Pulmonary artery endothelial cell (primary cell): Measurements from ENCODE around the gene NCS1. TPM values are rescaled to one million over a fixed set of nuclear protein-coding genes. Genes with fewer than 3 reads are reported as not detected.
A peak's percentile ranks its signal among the peaks of the same experiment; 100 is the strongest.

Experiments used
- DNase-seq: peaks from one replicate; pipeline ENCODE4 v3.0.0-alpha.2; 2011; ENCODE audit warnings: low read depth, low spot score
- total RNA-seq: library from RNA; depleted of rRNA; stranded (reverse); fragments of >200 nt; gene quantifications from 2 replicates; pipeline ENCODE4 v1.2.3, GENCODE V29; 2014

NCS1 gene
- 40.5 and 44.1 TPM in 2 replicates for total RNA-seq

DNA sequence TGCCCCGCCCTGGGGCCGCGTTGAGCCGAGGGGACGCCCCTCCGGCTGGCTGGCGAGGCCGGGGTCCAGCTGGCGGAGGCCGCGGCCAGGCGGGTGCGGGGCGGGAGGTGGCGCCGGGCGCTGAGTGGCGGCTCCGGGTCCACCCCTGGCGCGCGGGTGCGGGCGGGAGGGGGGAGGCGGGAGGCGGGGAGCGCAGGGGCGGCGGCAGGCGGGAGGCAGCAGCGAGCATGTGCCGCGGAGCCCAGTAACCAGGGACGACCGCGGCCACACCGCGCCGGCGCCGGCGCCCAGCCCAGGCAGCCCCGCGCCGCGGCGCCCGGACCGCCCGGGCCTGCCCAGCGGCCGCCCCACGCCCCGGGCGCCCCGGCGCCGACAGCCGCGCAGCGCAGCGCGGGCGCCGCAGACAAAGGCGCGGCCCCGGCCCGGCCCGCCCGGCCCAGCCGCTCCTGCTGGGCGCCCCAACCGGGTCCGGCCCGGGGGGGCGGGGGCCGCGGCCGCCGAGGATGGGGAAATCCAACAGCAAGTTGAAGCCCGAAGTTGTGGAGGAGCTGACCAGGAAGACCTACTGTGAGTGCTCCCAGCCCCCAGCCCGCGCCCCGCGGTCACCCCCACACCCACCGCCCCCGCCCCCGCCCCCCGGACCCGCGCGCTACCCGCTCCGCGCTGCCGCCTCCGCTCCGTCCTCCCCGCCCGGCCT, at the start of gene NCS1:
Gene NCS1, plus strand, starts transcription at position 244 of the 697 bp plus-strand sequence. Its CDS starts 260 bp downstream, at position 504.
- DNase-seq: no peak

DNA sequence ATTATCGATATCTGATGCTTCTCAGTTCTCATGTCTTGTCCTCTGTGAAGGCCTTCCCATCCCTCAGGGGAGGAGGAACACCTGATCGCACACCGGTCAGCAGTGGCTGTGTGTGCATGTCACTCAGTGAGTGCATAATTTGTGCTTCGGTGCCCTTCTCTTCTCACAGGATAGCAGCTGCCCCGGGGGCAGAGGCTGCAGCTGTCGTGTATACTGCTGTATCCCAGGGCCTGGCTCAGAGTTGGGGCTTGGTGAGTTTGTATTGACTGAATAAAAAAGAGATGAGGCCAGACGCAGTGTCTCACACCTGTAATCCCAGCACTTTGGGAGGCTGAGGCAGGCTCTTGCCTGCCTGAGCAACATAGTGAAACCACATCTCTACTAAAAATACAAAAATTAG, 49.7 kb upstream of the NCS1 start:
- DNase-seq: no peak

DNA sequence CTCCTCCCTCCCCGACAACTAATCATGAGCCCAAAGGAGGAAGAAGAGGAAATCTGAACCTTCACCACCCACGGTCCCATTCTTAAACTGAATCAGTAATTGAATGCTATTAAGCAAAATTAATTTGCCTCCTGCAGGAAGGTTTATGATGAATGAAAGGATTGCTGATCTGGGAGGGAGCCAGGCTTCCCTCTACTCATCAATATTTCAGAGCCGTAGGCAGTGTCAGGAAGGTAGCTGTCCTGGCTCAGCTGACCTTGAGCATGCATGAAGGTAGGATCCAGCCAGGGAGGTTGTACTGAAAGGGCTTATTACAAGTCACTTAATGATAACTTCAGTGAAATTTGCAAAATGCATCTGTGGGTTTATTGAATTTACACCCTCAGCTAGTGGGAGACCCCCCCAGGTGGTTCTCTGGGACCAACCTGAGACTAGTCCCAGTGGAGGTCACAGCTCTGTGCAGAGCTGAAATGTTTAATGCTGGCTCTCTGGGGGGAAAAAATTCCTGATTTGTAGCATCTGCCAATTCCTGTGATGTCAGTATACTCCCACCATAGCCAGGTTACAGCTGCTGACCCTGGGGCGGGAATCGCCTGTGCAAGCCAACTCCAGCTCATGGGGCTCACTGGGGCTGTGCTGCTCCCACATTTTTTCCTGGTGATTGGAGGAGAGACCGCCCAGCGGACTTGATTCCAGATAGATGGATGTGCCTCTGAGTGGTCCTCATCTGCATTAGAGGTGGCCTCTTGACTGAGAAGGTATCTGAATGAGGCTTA, 47.9 kb upstream of the NCS1 start:
- DNase-seq: no peak

DNA sequence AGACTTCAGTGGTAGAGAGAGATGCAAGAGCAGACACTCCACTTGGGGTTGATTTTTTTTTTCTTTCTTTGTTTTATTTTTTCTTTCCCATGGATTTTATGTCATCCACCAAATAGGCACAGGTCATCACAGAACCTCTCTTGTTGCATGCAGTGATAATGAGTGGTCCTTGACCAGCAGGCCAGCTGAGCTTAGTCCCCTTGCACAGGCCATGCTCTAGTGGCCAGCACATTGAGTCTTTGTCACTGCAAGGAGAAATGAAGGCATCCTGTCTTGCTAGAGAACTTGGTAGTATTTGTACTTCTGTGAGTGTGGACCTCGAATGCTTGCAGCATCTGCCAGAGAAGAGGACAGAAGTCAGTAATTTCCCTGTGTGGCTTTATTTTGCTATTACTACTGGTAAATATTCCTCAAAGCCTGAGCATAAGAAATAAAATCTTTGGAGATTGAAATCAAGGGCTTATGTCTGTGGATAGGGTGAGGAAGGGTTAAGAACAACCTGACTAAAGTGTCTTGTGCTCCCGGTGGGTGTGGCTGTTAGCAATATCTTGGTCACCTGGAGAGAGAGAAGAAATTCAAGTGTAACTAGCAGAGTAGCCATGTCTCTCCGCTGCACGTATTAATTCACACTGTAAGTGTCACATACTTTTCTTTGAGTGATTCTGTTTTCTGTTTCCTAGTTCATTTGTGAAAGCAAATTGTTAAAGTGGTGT, 45.3 kb upstream of the NCS1 start:
- no peak for DNase-seq

DNA sequence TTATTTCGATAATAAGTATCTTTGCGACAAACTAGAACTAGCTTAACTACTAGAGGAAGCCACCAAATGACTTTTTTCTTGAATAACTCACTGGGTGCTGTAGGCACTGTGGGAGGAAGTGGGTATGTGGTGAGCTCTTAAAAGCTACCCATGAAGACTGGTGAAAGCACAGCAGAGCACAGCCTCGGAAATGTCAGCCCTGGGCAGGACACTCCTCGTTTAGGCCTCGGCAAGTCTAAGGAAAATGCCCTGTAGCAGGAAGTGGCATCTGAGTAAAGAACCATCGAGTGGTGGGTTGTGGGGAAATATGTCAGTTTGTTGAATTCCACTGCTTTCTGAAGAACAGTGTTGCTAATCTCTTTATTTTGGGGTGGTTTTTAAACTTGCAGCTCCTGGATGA, 44.0 kb upstream of the NCS1 start:
- no peak for DNase-seq

DNA sequence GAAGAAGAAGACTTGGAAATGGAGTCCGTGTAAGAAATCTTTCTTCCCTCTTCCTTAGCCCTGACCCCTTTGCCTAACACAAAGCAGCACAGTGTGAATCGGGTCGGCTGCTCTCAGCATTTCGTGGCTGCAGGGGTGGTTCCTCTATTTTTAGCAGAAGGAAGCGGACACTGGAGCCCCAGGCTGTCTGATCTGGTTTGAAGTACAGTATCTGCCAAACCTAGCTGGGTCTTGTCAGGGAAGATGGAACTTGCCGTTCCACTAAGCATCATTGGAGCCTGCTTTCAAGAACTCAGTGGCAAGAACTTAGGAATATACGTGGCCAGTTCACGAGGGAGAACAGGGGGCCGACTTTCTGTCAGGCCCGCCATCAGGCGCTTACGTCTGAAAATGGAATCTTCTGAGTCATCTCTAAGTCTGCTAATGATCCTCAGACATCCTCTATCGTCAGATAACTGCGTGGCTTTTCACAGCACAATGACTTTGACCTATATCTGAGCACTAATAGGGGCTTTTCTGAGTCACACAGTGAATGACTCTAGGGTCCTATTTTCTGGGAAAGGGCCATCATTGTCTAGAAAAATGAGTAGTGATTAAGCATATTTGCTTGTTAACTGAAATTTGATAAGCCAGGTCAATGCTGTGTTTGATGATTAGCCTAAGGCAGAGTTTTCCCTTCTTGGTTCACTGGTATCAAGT, 43.3 kb upstream of the NCS1 start:
- no peak for DNase-seq

DNA sequence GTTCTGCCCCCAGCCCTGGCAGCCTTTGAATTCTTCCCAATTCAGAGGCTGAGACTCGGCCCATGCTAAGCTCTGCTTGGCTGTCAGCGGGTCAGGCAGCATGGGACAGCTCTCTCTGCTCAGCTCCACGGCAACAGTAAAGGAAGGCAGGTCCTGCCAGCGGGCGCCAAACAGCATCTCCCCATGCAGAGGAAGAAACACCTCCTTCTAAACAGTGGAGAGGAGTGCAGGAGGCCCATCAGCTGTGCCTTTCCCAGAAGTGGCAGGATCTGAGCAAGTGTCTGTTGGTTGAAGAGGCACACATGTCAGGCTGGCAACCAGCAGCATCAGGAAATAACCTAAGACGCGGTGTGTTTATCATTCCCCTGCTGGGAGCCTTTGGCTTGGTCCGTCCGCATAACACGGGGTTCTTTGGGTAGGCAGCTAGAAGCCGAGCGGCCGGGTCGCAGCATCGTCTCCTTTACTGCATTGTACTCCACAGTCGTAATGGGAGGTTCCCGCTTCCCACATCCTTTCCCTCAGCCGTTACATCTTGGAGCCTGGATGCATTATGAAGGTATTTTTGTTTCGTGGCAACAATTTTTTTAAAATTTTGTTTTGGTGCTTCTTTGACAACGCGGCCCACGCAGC, 42.7 kb upstream of the NCS1 start:
- DNase-seq: no peak

DNA sequence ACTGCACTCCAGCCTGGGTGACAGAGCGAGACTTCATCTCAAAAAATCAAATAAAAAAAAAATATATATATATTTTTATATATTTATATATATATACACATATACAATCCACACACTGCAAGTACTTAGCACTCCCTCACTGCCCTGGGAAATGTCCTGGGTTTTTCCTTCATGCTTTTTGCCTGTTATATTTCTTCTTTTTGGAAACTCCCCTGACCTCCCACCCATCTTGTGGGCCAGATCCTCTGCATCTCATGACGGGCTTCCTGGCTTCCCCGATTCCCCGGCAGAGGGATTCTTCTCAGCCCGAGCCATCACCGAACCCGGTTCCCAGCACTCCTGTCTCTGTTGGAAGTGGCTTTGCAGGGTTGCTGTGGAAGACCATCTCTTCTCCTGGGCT, 39.5 kb upstream of the NCS1 start:
- DNase-seq: no peak

DNA sequence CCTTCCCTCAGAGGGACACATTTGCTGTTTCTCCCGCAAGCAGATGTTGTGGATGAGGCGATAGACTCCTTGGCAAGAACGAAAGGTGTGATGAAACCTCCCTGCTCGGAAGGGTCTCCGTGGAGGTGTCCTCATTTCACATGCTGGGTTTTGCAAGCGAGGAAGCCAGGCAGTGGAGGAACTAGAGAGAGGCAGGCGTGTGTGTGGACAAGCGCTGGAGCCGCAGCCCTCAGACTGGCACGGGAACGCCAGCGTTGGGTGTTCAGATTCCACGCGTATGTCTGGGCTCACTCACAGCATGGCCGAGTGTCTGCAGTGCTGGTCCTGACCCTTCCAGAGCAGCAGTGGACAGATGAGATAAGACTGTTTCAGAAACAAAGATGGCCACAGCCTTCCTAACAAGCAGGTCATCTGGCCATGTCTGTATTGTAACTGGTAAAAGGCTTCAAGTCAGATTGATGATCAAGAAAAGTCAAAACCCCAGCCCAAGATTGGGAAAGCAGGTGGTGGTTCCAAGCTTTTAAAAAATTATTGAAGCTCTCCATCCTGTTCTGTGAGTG, 35.0 kb upstream of the NCS1 start:
- no peak for DNase-seq

DNA sequence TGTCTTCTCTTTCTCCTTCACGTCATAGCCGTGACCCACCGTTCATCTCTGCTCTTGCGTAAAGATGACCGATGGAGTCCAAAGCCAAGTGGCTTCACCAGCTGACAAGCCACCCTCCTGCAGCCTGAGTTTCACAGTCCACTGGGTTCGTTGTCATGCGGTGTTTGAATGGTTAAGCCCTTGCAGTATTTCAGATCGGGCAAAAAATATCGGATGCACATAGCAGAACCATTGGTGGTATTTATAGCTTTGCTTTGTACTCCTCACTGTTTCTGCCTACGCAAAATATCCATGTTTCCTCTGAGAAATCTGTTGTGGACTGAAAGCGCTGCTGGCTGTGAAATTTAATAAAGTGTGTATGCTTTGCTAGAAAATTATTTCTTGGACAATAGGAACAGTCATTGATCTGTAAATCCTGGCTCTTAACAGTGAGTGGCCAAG, 34.5 kb upstream of the NCS1 start:
- DNase-seq: no peak

DNA sequence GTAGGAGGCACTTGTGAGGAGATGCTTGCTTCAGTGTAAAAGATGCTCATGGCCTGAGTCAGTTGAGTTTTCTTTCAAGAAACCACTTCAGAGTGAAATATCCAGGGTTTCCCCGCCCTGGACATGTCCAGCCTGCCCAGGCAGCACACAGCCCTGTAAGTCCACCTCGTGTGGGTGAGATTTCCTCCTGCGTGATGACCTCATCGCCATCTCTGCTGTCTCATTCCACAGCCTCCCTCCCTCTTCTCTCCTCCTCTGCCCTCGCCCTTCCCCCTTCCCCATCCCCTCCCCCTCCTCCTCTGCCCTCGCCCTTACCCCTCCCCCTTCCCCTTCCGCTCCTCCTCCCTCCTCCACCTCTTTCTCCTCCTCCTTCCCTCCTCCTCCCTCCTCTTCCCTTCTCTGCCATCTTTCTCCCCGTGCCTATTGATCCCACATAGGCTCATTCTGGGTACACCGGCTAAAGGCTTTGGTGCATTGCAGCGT, 34.0 kb upstream of the NCS1 start:
- DNase-seq: peak; percentile 59

DNA sequence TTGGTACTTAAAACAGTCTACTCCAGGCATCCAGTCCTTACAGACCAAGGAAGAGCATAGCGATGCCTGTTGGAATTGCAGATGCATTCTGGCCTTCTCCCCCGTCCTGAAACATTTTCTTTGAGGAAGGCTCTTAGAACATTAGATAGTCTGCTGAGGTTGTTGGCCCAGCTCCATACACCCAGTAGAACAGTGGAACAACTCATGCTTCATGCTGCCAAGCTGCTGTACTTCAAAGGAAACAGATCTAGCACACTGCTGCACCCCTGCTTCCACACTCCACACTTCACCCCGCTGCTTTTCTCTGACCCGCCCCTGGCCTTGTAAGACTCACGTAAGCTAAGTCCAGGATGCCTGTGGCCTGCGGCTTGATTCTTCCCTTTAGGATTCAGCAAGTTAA, 33.4 kb upstream of the NCS1 start:
- DNase-seq: peak; percentile 78

DNA sequence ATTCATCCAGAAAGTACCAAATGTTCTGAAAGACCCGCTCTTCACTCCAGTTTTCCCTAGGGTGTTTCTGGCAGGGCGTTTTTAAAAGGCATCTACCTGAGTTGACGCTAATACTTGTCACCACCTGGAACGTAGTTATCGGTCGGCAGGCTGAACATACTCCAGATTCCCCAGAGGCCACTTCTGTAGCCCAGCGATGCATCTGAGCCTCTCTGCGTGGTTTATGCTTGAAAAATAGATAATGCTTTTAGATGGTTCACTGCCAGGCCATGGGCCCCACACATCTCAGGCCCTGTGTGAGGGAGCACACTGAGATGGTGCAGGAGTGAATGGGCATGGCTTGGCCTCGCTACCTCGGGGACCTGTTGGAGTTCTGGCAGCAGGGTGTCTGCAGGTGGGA, 33.0 kb upstream of the NCS1 start:
- DNase-seq: no peak

DNA sequence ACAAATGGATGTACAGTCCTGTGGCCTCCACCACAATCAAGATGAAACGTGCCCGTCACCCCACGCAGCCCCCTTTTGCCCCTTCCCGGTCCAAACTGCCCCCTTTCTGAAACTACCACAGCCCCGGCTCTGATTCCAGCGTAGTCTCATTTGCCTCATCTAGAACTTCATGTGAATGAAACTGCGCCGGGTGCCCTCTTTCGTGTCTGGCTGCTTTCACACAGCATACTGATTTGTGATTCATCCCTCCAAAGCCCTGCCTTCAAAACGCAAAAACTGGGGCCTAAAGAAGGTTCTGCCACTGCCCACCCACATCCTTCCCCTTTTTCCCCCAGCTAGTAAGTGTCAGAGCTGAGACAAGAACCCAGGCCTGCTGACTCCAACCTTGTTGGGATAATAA, 31.5 kb upstream of the NCS1 start:
- no peak for DNase-seq

DNA sequence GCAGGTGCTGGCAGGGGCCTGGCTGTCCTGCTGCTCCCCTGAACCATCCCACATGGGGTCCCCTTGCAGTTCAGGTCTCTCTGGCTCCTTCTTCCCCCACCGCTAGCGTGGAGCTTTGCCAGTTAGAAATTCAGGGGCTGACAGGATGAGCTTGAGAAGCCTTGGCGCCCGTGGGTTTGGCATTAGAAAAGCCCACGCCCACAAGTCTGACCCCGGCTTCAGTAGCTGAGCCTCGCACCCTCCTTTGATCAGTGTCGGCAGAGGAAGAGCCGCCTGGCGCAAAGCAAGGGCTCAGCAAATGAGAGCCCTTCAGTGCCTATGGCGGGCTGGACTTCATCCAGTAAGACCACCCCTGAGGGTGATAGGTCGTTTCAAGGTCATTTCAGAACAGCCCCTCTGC, 30.1 kb upstream of the NCS1 start:
- DNase-seq: no peak

DNA sequence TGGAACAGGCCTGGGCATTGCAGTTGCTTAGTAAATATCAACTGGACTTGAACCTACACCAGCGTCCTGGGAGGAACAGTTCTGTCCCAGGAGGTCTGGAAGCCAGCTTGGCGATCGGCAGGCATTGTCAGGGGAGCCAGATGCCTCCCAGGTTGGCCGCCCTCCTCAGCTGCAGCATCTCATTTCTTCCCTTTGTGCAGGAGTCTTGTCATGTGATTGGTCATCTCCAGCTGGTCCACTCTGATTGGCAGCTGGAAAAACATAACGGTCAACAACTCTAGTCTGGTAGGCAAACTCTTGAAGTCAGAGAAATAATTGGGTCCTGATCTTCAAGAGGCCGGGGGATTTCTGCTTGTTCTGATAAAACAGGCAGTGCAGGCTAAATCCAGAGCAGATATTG, 29.6 kb upstream of the NCS1 start:
- DNase-seq: no peak

DNA sequence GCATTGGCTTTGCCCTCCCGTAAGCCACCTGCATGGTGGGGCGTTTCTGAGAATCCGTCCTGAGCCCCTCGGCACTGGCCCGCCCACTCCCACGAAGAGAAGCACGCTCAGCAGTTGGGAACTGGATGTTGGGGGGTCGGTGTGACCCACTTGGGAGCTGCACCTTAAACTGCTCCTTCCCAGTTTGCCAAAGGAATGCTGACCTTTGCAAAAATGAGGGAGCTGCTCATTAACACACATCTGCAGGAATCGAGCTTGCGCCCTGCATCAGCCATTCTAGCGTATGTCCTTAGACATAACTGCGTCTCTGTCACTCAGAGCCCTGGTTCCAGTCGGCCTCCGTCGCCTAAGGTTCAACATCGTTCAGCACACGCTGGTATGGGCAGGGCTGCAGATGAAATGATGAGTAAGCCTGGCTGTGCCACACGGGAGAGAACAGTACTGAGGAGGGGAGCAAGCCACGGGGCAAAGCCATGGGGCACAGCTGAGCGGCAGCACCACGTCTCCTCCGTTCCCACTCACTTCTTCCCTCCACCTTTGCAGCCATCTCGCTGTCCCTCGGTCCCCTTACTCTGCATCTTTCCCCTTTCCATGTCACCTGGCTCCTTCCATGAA, 28.8 kb upstream of the NCS1 start:
- DNase-seq: no peak

DNA sequence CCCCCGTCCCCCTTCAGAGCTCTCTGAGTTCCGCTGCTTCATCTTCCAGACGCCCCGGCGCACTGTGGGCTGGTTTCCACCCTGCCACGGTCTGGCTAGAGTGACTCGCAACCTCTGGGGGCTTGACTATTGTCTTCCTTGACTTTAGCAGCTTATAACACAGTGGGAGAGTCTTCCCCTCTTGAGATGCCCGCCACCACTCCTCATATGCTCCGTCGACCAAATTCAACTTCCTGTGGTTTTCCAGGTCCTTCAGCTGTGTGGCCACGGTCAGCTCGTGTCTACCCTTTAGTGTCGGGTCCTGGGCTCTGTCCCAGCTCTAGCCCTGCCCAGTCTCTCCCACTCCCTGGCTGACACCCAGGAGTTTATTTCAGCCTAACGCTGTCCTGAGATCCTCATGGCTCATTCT, 28.2 kb upstream of the NCS1 start:
- DNase-seq: no peak

DNA sequence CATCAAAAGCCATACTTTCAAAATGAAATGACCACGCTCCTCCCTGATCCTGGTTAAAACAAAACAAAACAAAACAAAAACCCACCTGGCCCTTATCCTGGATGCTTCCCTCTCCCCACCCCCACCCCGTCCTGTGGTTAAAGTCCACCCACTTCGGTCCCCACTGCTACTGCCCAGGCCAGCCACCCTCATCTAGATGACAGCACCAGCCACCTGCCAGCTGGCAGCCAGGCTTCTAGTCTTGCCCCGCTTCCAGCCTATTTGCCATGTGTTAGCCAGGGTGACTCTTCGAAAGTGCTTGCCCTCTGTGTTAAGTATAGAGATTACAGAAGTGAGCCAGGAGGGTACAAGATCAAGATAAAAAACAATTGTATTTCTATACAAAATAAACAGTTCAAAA, 27.5 kb upstream of the NCS1 start:
- DNase-seq: no peak

DNA sequence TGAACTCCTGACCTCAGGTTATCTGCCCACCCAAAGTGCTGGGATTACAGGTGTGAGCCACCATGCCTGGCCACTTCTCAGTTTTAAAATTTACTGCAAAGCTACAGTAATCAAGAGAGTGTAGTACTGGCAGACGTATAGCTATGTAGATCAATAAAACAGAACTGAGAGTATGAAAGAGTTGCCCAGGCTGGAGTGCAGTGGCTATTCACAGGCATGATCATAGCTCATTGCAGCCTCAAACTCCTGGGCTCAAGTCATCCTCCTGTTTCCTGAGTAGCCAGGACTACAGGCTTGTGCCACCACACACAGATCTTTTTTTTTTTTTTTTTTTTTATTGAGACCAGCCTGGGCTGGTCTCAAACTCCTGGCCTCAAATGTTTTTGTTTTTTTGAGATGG, 26.5 kb upstream of the NCS1 start:
- no peak for DNase-seq
